Mesenchymal stem cell (in vitro differentiated cells and primary cell): ENCODE data around the gene SUN2.

Experiments used
- DNase-seq: peaks from one replicate; pipeline ENCODE4 v3.0.0-alpha.2; 2013
- H2AFZ ChIP-seq: one replicate; pipeline ENCODE4 v1.6.1; 2013; ENCODE audit warnings: low read depth, mild to moderate bottlenecking, control low read depth, inconsistent platforms, low read length, moderate library complexity
- H2AK5ac ChIP-seq: 2 replicates; pipeline ENCODE4 v1.6.1; 2013; ENCODE audit warnings: low read length, moderate library complexity, mild to moderate bottlenecking, inconsistent platforms; ENCODE audit not compliant: severe bottlenecking
- H2BK120ac ChIP-seq: one replicate; pipeline ENCODE4 v1.6.1; 2013; ENCODE audit warnings: low read depth, mild to moderate bottlenecking, inconsistent platforms, low read length, moderate library complexity
- H2BK12ac ChIP-seq, 2 experiments: one replicate each; pipeline ENCODE4 v1.6.1; 2013; ENCODE audit warnings: inconsistent platforms in 2 of 2, low read length in 2 of 2, mild to moderate bottlenecking in 2 of 2, moderate library complexity in 2 of 2, control low read depth in 1 of 2
- H2BK15ac ChIP-seq: one replicate; pipeline ENCODE4 v1.6.1; 2013; ENCODE audit warnings: mild to moderate bottlenecking, low read depth, inconsistent platforms; ENCODE audit not compliant: poor library complexity, severe bottlenecking
- H2BK5ac ChIP-seq: 2 replicates; pipeline ENCODE4 v1.6.1; 2013; ENCODE audit warnings: low read depth, mild to moderate bottlenecking, low read length, control low read depth, inconsistent platforms; ENCODE audit not compliant: poor library complexity, severe bottlenecking
- H3K14ac ChIP-seq, 2 experiments: one replicate each; pipeline ENCODE4 v1.6.1; 2013; ENCODE audit warnings: inconsistent platforms in 2 of 2, low read length in 2 of 2, control low read depth in 1 of 2, mild to moderate bottlenecking in 1 of 2, moderate library complexity in 1 of 2
- H3K18ac ChIP-seq, 2 experiments: one replicate each; pipeline ENCODE4 v1.6.1; 2013; ENCODE audit warnings: inconsistent platforms in 2 of 2, low read length in 2 of 2, control low read depth in 1 of 2, low read depth in 1 of 2, mild to moderate bottlenecking in 1 of 2
- H3K23ac ChIP-seq, 2 experiments: one replicate each; pipeline ENCODE4 v1.6.1; 2013; ENCODE audit warnings: inconsistent platforms in 2 of 2, low read length in 2 of 2, mild to moderate bottlenecking in 2 of 2, moderate library complexity in 2 of 2, control low read depth in 1 of 2
- H3K27ac ChIP-seq: 2 replicates; pipeline ENCODE4 v1.5.1; 2013; ENCODE audit warnings: mild to moderate bottlenecking, moderate library complexity, low read length, control low read depth, inconsistent platforms; ENCODE audit not compliant: poor library complexity, severe bottlenecking
- H3K27me3 ChIP-seq, 2 experiments: 2 replicates each; pipeline versions ENCODE4 v1.6.1 to v1.7.0; 2013; ENCODE audit warnings: low read length in 2 of 2, mild to moderate bottlenecking in 2 of 2, moderate library complexity in 2 of 2, control low read depth in 1 of 2, inconsistent platforms in 1 of 2; ENCODE audit not compliant: control insufficient read depth in 1 of 2, insufficient read depth in 1 of 2
- H3K36me3 ChIP-seq, 2 experiments: 2 replicates each; pipeline versions ENCODE4 v1.6.1 to v1.7.0; 2013; ENCODE audit warnings: low read length in 2 of 2, control low read depth in 1 of 2, inconsistent platforms in 1 of 2, low read depth in 1 of 2, mild to moderate bottlenecking in 1 of 2; ENCODE audit not compliant: insufficient read depth in 2 of 2, control insufficient read depth in 1 of 2
- H3K4ac ChIP-seq, 2 experiments: one replicate each; pipeline ENCODE4 v1.6.1; 2013; ENCODE audit warnings: inconsistent platforms in 2 of 2, low read length in 2 of 2, mild to moderate bottlenecking in 2 of 2, moderate library complexity in 2 of 2, control low read depth in 1 of 2, low read depth in 1 of 2
- H3K4me1 ChIP-seq: 2 replicates; pipeline ENCODE4 v1.6.1; 2013; ENCODE audit warnings: low read depth, low read length, control low read depth; ENCODE audit not compliant: control insufficient read depth, insufficient read depth
- H3K4me2 ChIP-seq: 2 replicates; pipeline ENCODE4 v1.6.1; 2013; ENCODE audit warnings: low read length, mild to moderate bottlenecking, inconsistent platforms; ENCODE audit not compliant: poor library complexity, severe bottlenecking
- H3K4me3 ChIP-seq, 2 experiments: 2 replicates each; pipeline versions ENCODE4 v1.5.1 to v1.7.0; 2013; ENCODE audit warnings: low read length in 2 of 2, mild to moderate bottlenecking in 2 of 2, control low read depth in 1 of 2, low read depth in 1 of 2; ENCODE audit not compliant: insufficient read depth in 1 of 2
- H3K79me1 ChIP-seq: replicated peaks from 2 replicates; pipeline ENCODE4 v1.6.1; 2013; ENCODE audit warnings: mild to moderate bottlenecking, control low read depth, low read length, inconsistent platforms; ENCODE audit not compliant: poor library complexity, severe bottlenecking
- H3K9ac ChIP-seq: 2 replicates; pipeline ENCODE4 v1.7.0; 2013; ENCODE audit warnings: mild to moderate bottlenecking, low read length, moderate library complexity
- H3K9me3 ChIP-seq: 2 replicates; pipeline ENCODE4 v1.7.0; 2013; ENCODE audit warnings: mild to moderate bottlenecking, low read length; ENCODE audit not compliant: control insufficient read depth
- H4K8ac ChIP-seq: one replicate; pipeline ENCODE4 v1.6.1; 2013; ENCODE audit warnings: inconsistent platforms, mild to moderate bottlenecking, low read length, moderate library complexity
- H4K91ac ChIP-seq: one replicate; pipeline ENCODE4 v1.6.1; 2013; ENCODE audit warnings: mild to moderate bottlenecking, low read length, inconsistent platforms
- WGBS: methylation state at CpG from one replicate; pipeline ENCODE4 v1.1.7; 2013; ENCODE audit warnings: mixed read lengths; 5-methylcytosine and 5-hydroxymethylcytosine counted together

The SUN2 gene

GRCh38 chr22:38777087-38777671 lies 21.4 kb upstream of the SUN2 start:
- Histone ChIP-seq H3K4ac (no peak overlapping the region), H3K4me2 (no peak overlapping the region), H3K27me3 (no peaks in the 10 kb centered on the region), H3K27ac (no peak overlapping the region), H2AFZ (no peak overlapping the region), H3K79me1 (no peaks in the 10 kb centered on the region), H3K18ac (no peak overlapping the region), H3K36me3 (peaks cover 23 to 32% of the 10 kb centered on the region in 2 experiments), H4K8ac (no peak overlapping the region), H3K4me1 (peaks cover 5% of the 10 kb centered on the region), H3K23ac (no peak overlapping the region), H2BK5ac (no peak overlapping the region), H3K14ac (no peak overlapping the region), H2BK15ac (no peak overlapping the region), H2BK120ac (no peak overlapping the region), H3K4me3 (no peak overlapping the region), H2AK5ac (no peak overlapping the region), H4K91ac (no peak overlapping the region), H3K9me3 (no peaks in the 10 kb centered on the region), H3K9ac (no peak overlapping the region), H2BK12ac (no peak overlapping the region)
- no peak for DNase-seq
- 95% methylated on average over 25 of the region's 27 CpGs for WGBS

- Histone ChIP-seq H3K4me2 (no peak overlapping the region), H4K91ac (no peak overlapping the region), H3K27me3 (no peaks in the 10 kb centered on the region), H3K36me3 (peaks cover 23 to 26% of the 10 kb centered on the region in 2 experiments), H2BK120ac (no peak overlapping the region), H3K18ac (no peak overlapping the region), H2AFZ (no peak overlapping the region), H2BK12ac (no peak overlapping the region), H3K14ac (no peak overlapping the region), H2BK15ac (peak overlapping the region; percentile 17), H3K4me1 (peaks cover 5% of the 10 kb centered on the region), H3K9ac (no peak overlapping the region), H3K4ac (no peak overlapping the region), H4K8ac (no peak overlapping the region), H3K9me3 (no peaks in the 10 kb centered on the region), H2AK5ac (no peak overlapping the region), H3K27ac (no peak overlapping the region), H3K4me3 (no peak overlapping the region), H2BK5ac (no peak overlapping the region), H3K23ac (no peak overlapping the region), H3K79me1 (no peaks in the 10 kb centered on the region)
- DNase-seq: no peak
- WGBS: 81% methylated on average over 6 of the region's 6 CpGs
Observed at GRCh38 chr22:38776086-38776485, 20.3 kb upstream of the SUN2 start.

GRCh38 chr22:38775656-38776055 lies 19.9 kb upstream of the SUN2 start:
- H2AFZ ChIP-seq: no peak overlapping the region
- DNase-seq: no peak
- H3K4me3 ChIP-seq: no peak overlapping the region
- no peak overlapping the region for H3K4me2 ChIP-seq
- no peak overlapping the region for H3K9ac ChIP-seq
- H3K36me3 ChIP-seq: peaks cover 20 to 22% of the 10 kb centered on the region in 2 experiments
- H3K4ac ChIP-seq: no peak overlapping the region
- no peak overlapping the region for H2BK15ac ChIP-seq
- peaks cover 6% of the 10 kb centered on the region for H3K4me1 ChIP-seq
- H3K27ac ChIP-seq: no peak overlapping the region
- H3K27me3 ChIP-seq: no peaks in the 10 kb centered on the region
- H2BK12ac ChIP-seq: peak overlapping the region in 1 of 2 experiments; percentile 34
- no peak overlapping the region for H2BK120ac ChIP-seq
- H4K8ac ChIP-seq: no peak overlapping the region
- no peak overlapping the region for H2BK5ac ChIP-seq
- H3K18ac ChIP-seq: no peak overlapping the region
- H3K79me1 ChIP-seq: no peaks in the 10 kb centered on the region
- no peak overlapping the region for H3K14ac ChIP-seq
- no peaks in the 10 kb centered on the region for H3K9me3 ChIP-seq
- no peak overlapping the region for H2AK5ac ChIP-seq
- peak overlapping the region; percentile 67 for H4K91ac ChIP-seq
- no peak overlapping the region for H3K23ac ChIP-seq
- 88% methylated on average over 12 of the region's 13 CpGs for WGBS

DNA sequence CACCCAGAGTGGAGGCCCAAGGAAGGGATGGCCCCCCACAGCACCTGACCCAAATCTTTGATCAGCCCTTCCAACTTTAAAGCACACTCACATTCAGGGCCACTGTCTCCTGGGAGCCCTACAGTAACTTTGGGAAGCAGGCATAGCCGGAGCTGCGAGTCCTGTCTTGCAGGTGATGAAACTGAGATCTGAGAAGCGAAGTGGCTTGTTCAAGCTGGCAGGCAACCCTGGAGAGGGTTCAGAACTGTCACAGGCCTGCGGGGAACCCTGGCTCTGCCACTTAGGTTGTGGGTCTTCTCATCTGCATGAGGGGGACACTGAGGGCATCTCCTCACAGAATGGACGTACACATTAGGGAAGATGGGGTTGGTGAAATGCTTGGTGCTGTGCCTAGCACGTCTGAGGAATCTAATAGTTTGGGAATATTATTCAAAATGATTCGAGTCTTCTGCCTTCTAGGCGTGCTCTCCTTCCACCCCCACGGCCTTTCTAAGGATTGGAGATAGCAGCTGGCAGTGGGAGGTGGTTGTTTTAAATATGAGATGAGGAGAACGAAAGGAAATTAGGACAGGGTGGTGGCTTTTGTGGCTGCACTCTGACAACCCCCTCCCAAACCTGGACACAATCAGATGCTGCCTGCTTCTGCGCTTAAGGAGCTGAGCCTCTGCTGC lies 18.8 kb upstream of the SUN2 start:
- no peaks in the 10 kb centered on the region for H3K27me3 ChIP-seq
- H3K4me1 ChIP-seq: peaks cover 7% of the 10 kb centered on the region
- H3K4me2 ChIP-seq: no peak overlapping the region
- H4K91ac ChIP-seq: no peak overlapping the region
- 82% methylated on average over 10 of the region's 11 CpGs for WGBS
- no peak overlapping the region for H2BK120ac ChIP-seq
- no peak overlapping the region for H3K4me3 ChIP-seq
- no peak overlapping the region for H3K27ac ChIP-seq
- no peak for DNase-seq
- no peaks in the 10 kb centered on the region for H3K9me3 ChIP-seq
- no peak overlapping the region for H3K23ac ChIP-seq
- peaks cover 10 to 11% of the 10 kb centered on the region in 2 experiments for H3K36me3 ChIP-seq
- no peaks in the 10 kb centered on the region for H3K79me1 ChIP-seq
- no peak overlapping the region for H2BK5ac ChIP-seq
- no peak overlapping the region for H4K8ac ChIP-seq
- no peak overlapping the region for H3K9ac ChIP-seq
- no peak overlapping the region for H3K4ac ChIP-seq
- H2BK12ac ChIP-seq: no peak overlapping the region
- H2AK5ac ChIP-seq: no peak overlapping the region
- no peak overlapping the region for H3K18ac ChIP-seq
- no peak overlapping the region for H2AFZ ChIP-seq
- no peak overlapping the region for H3K14ac ChIP-seq
- no peak overlapping the region for H2BK15ac ChIP-seq
